CD14-positive monocyte (primary cell): ENCODE data around the gene PPP1R1B. TPM values are rescaled to one million over a fixed set of nuclear protein-coding genes. Genes with fewer than 3 reads are reported as not detected.

Source experiments
- DNase-seq, 3 donors: peaks; one replicate each; pipeline ENCODE4 v3.0.0-alpha.2; 2011 to 2022
- H2AFZ ChIP-seq: 2 replicates; pipeline ENCODE4 v1.6.0; 2012; ENCODE audit warnings: mild to moderate bottlenecking, low read depth, low read length, inconsistent platforms; ENCODE audit not compliant: insufficient read depth, poor library complexity, severe bottlenecking
- H3K27ac ChIP-seq, 2 donors: 1 replicate in 1 of 2; 2 replicates in 1 of 2; pipeline ENCODE4 v1.5.1; 2012 to 2013; ENCODE audit warnings: low read length in 2 of 2, control low read depth in 1 of 2, inconsistent platforms in 1 of 2, low read depth in 1 of 2, mild to moderate bottlenecking in 1 of 2
- H3K27me3 ChIP-seq, 2 donors: one replicate each; pipeline versions ENCODE4 v1.6.0 to v1.6.1; 2011 to 2013; ENCODE audit warnings: low read length in 2 of 2; ENCODE audit not compliant: control insufficient read depth in 2 of 2, insufficient read depth in 2 of 2
- H3K36me3 ChIP-seq, 2 donors: replicated peaks in 1 of 2; 1 replicate in 1 of 2; 2 replicates in 1 of 2; pipeline versions ENCODE4 v1.5.1 to v1.6.1; 2012 to 2013; ENCODE audit warnings: low read length in 2 of 2, control low read depth in 1 of 2, inconsistent platforms in 1 of 2, mild to moderate bottlenecking in 1 of 2; ENCODE audit not compliant: insufficient read depth in 2 of 2, control insufficient read depth in 1 of 2
- H3K4me1 ChIP-seq, 2 donors: 1 replicate in 1 of 2; 2 replicates in 1 of 2; pipeline versions ENCODE4 v1.5.1 to v1.6.1; 2012 to 2013; ENCODE audit warnings: low read length in 2 of 2, control low read depth in 1 of 2, inconsistent platforms in 1 of 2, mild to moderate bottlenecking in 1 of 2, moderate library complexity in 1 of 2; ENCODE audit not compliant: insufficient read depth in 2 of 2, control insufficient read depth in 1 of 2
- H3K4me2 ChIP-seq: replicated peaks from 2 replicates; pipeline ENCODE3; 2012; ENCODE audit warnings: low read length, moderate library complexity, mild to moderate bottlenecking; ENCODE audit not compliant: poor library complexity, severe bottlenecking; ENCODE audit errors: extremely low read depth
- H3K4me3 ChIP-seq, 3 experiments: fragments of 200-600 bp in 1 of 3; sonication (generic) in 1 of 3; replicated peaks in 1 of 3; 1 replicate in 2 of 3; 2 replicates in 1 of 3; pipeline ENCODE4 v1.5.1; 2011 to 2013; ENCODE audit warnings: low read length in 3 of 3, mild to moderate bottlenecking in 3 of 3, control low read depth in 2 of 3, low read depth in 2 of 3, inconsistent platforms in 1 of 3, moderate library complexity in 1 of 3
- H3K79me2 ChIP-seq: 2 replicates; pipeline ENCODE4 v1.6.0; 2012; ENCODE audit warnings: mild to moderate bottlenecking, control low read depth, inconsistent platforms, low read length, moderate library complexity; ENCODE audit not compliant: insufficient read depth
- H3K9ac ChIP-seq: 2 replicates; pipeline ENCODE4 v1.6.0; 2017; ENCODE audit warnings: low read length, mild to moderate bottlenecking; ENCODE audit not compliant: insufficient read depth, poor library complexity, severe bottlenecking
- H3K9me3 ChIP-seq, 2 donors: replicated peaks in 1 of 2; 1 replicate in 1 of 2; 2 replicates in 1 of 2; pipeline versions ENCODE4 v1.5.1 to v1.6.1; 2012 to 2013; ENCODE audit warnings: low read length in 2 of 2, control low read depth in 1 of 2; ENCODE audit not compliant: control insufficient read depth in 1 of 2, insufficient read depth in 1 of 2
- H4K20me1 ChIP-seq: 2 replicates; pipeline ENCODE4 v1.6.0; 2012; ENCODE audit warnings: mild to moderate bottlenecking, low read length, control low read depth, moderate library complexity; ENCODE audit not compliant: insufficient read depth
- H3K27ac Mint-ChIP-seq, 7 donors: one replicate each; pipeline ENCODE4 v1.8.0; 2020; ENCODE audit warnings: mild to moderate bottlenecking in 7 of 7, mixed read lengths in 7 of 7, moderate library complexity in 6 of 7, inconsistent platforms in 2 of 7
- H3K27me3 Mint-ChIP-seq, 3 donors: one replicate each; pipeline ENCODE4 v1.8.0; 2021 to 2022; ENCODE audit warnings: low read depth in 3 of 3, mild to moderate bottlenecking in 3 of 3, mixed read lengths in 3 of 3, moderate library complexity in 3 of 3, inconsistent platforms in 1 of 3
- H3K36me3 Mint-ChIP-seq, 2 donors: one replicate each; pipeline ENCODE4 v1.8.0; 2020; ENCODE audit warnings: mixed read lengths in 2 of 2, inconsistent platforms in 1 of 2, mild to moderate bottlenecking in 1 of 2
- H3K4me1 Mint-ChIP-seq: one replicate; pipeline ENCODE4 v1.8.0; 2020; ENCODE audit warnings: mild to moderate bottlenecking, mixed read lengths
- H3K4me3 Mint-ChIP-seq, 2 donors: one replicate each; pipeline ENCODE4 v1.8.0; 2020; ENCODE audit warnings: mild to moderate bottlenecking in 2 of 2, mixed read lengths in 2 of 2, moderate library complexity in 1 of 2
- H3K9me3 Mint-ChIP-seq, 7 donors: one replicate each; pipeline ENCODE4 v1.8.0; 2020 to 2022; ENCODE audit warnings: mixed read lengths in 7 of 7, mild to moderate bottlenecking in 6 of 7, moderate library complexity in 6 of 7, inconsistent platforms in 2 of 7
- WGBS: methylation state at CpG from one replicate; pipeline ENCODE4 v1.1.5; 2013; ENCODE audit warnings: missing lambda C conversion rate; ENCODE audit not compliant: insufficient coverage; 5-methylcytosine and 5-hydroxymethylcytosine counted together
- intact Hi-C, 2 donors: fragments of 100-400 bp; cut with micrococcal nuclease; formaldehyde crosslinking; loops; one replicate each; pipeline versions ENCODE4 v1.15.0 to v1.15.1; 2023
- polyA plus RNA-seq, 3 donors: library from polyadenylated mRNA; depleted of rRNA in 1 of 3; unstranded in 2 of 3; stranded (reverse) in 1 of 3; fragments of 300-500 nt in 2 of 3; fragments of >200 nt in 1 of 3; fragmentation: Illumina TruSeq in 2 of 3; gene quantifications; 1 replicate in 2 of 3; 2 replicates in 1 of 3; pipeline ENCODE4 v1.2.3, GENCODE V29; 2012 to 2021
- TF ChIP-seq, protein P1 (sequence below): fragments of 200-600 bp; IDR thresholded peaks from one replicate; pipeline ENCODE4 v1.8.0; 2022; ENCODE audit warnings: antibody characterized with exemption, mild to moderate bottlenecking

The PPP1R1B gene
- polyA plus RNA-seq, 3 donors: 0.05 TPM; not detected in 2

DNA sequence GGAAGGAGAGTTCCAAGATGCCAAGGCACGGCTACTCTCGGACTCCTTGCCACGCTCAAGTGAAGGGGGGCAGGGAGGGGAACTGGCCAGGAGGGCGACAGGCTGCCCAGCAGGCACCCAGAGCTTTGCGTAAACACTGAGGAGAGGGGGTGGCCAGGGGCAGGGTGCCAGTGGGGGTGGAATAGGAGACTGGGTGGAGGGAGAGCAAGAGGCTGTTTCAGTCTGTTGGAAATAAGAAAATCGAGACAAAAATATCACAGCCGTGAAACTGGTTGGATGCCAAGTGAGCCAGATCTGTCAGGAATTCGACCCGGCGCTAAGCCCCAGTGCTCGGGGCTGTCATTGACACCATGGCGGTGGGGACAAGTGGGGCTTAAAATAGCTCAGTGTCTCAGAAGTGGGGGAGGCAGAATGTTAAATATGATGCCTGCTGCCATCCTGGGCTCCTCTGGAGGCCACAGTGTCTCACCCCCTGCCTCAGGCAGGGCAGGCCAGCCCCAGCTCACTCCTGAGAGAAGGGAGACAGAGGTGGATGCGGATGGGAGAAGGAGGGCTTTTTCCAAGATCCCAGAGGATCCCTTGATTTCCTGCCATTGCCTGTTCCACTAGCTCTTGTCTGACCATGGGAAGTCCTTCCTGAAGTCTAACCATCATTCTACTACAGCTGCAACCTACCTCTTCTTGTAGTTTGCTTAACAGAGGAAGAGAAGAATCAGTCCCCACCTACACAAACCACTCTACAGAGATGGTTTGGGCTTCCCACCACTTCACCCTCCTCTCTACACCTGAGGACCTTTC lies 51.0 kb downstream of the PPP1R1B start:
- peaks cover 26% of the 10 kb centered on the region for H3K4me1 Mint-ChIP-seq
- H3K36me3 ChIP-seq: peaks cover 0 to 3% of the 10 kb centered on the region in 2 donors
- H3K4me1 ChIP-seq: peaks cover 11 to 14% of the 10 kb centered on the region in 2 donors
- H4K20me1 ChIP-seq: no peaks in the 10 kb centered on the region
- no peak overlapping the region for H2AFZ ChIP-seq
- H3K4me2 ChIP-seq: no peak overlapping the region
- DNase-seq: no peak
- H3K9me3 ChIP-seq: no peaks in the 10 kb centered on the region
- no peaks in the 10 kb centered on the region for H3K27me3 ChIP-seq
- H3K27ac ChIP-seq: no peak overlapping the region
- peaks cover 1 to 10% (median 7%) of the 10 kb centered on the region in 3 donors for H3K27me3 Mint-ChIP-seq
- H3K4me3 Mint-ChIP-seq: no peak overlapping the region
- TF ChIP-seq, protein P1, sequence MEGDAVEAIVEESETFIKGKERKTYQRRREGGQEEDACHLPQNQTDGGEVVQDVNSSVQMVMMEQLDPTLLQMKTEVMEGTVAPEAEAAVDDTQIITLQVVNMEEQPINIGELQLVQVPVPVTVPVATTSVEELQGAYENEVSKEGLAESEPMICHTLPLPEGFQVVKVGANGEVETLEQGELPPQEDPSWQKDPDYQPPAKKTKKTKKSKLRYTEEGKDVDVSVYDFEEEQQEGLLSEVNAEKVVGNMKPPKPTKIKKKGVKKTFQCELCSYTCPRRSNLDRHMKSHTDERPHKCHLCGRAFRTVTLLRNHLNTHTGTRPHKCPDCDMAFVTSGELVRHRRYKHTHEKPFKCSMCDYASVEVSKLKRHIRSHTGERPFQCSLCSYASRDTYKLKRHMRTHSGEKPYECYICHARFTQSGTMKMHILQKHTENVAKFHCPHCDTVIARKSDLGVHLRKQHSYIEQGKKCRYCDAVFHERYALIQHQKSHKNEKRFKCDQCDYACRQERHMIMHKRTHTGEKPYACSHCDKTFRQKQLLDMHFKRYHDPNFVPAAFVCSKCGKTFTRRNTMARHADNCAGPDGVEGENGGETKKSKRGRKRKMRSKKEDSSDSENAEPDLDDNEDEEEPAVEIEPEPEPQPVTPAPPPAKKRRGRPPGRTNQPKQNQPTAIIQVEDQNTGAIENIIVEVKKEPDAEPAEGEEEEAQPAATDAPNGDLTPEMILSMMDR: no peak
- no peaks in the 10 kb centered on the region for H3K79me2 ChIP-seq
- H3K4me3 ChIP-seq: no peak overlapping the region
- H3K9me3 Mint-ChIP-seq: peaks cover 0 to 2% (median 0%) of the 10 kb centered on the region in 7 donors
- intact Hi-C loops: no loop called here
- peak overlapping the region in 2 of 7 donors; percentile 10 to 13 for H3K27ac Mint-ChIP-seq
- peaks cover 31 to 32% of the 10 kb centered on the region in 2 donors for H3K36me3 Mint-ChIP-seq
- 80% methylated on average over 12 of the region's 13 CpGs for WGBS
- H3K9ac ChIP-seq: no peak overlapping the region

DNA sequence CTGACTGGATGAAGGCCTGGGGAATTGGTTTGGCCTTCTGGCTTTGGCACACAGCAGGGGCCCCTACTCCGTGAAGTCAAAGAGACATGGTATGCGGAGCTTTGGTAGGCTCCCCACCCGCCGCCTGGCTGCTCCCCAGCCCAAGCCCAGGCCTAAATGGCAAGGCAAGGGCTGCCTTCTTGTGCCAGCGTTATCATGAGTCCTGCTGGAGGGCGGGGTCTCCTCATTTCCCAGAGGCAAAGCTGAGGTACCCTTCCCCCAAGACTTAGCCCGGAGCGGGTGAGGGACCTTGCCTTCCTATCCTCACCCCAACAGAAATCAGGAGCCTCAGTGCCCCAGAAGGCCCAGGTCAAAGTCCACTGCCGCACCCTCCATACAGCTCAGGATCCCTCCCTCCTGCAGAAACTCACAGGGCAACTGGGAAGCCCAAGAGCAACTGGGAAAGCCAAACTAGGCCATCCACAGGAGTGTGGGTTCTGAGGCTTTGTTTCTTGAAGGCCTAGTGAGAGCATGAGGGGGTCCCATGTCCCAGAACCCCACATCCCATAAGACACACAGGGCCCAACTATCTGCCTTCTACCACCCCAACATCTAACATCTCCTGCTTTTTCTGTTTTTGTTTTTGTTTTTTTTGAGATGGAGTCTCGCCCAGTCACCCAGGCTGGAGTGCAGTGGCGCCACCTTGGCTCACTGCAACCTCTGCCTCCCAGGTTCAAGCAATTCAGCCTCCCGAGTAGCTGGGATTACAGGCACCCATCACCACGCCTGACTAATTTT lies 51.8 kb downstream of the PPP1R1B start:
- Mint-ChIP-seq H3K4me3 (no peak overlapping the region), H3K9me3 (peaks cover 0 to 2% (median 0%) of the 10 kb centered on the region in 7 donors), H3K4me1 (peaks cover 26% of the 10 kb centered on the region), H3K27me3 (peaks cover 0 to 9% (median 2%) of the 10 kb centered on the region in 3 donors), H3K36me3 (peaks cover 37 to 38% of the 10 kb centered on the region in 2 donors), H3K27ac (peak overlapping the region in 1 of 7 donors; percentile 50)
- Histone ChIP-seq H3K79me2 (no peaks in the 10 kb centered on the region), H3K4me2 (no peak overlapping the region), H3K27ac (no peak overlapping the region), H3K9ac (no peak overlapping the region), H2AFZ (no peak overlapping the region), H3K4me3 (no peak overlapping the region), H3K27me3 (no peaks in the 10 kb centered on the region), H3K36me3 (peaks cover 2 to 9% of the 10 kb centered on the region in 2 donors), H3K4me1 (peaks cover 11 to 14% of the 10 kb centered on the region in 2 donors), H3K9me3 (no peaks in the 10 kb centered on the region), H4K20me1 (no peaks in the 10 kb centered on the region)
- no peak for DNase-seq
- TF ChIP-seq, protein P1: no peak
- intact Hi-C loops: no loop called here
- 90% methylated on average over 11 of the region's 13 CpGs for WGBS
